Stomach smooth muscle (tissue), 2 donors: ENCODE measurements around the gene PREX1.
"Not testable (repeated sequence)": the region's sequence is repeated elsewhere in the genome, so short reads cannot be mapped to it uniquely, and the experiment has no call there.

ENCODE experiments used
- H3K27ac ChIP-seq: one replicate; pipeline ENCODE4 v1.7.0; 2013; ENCODE audit warnings: mild to moderate bottlenecking, low read length, inconsistent platforms
- H3K27me3 ChIP-seq, 2 donors: one replicate each; pipeline ENCODE4 v1.7.0; 2013; ENCODE audit warnings: low read length in 2 of 2; ENCODE audit not compliant: insufficient read depth in 2 of 2, control insufficient read depth in 1 of 2
- H3K36me3 ChIP-seq, 2 donors: one replicate each; pipeline ENCODE4 v1.7.0; 2013; ENCODE audit warnings: low read length in 2 of 2; ENCODE audit not compliant: control insufficient read depth in 2 of 2, insufficient read depth in 2 of 2
- H3K4me1 ChIP-seq: one replicate; pipeline ENCODE4 v1.7.0; 2013; ENCODE audit warnings: low read length; ENCODE audit not compliant: control insufficient read depth, insufficient read depth
- H3K4me3 ChIP-seq, 2 donors: one replicate each; pipeline ENCODE4 v1.7.0; 2013; ENCODE audit warnings: low read length in 2 of 2
- H3K9ac ChIP-seq, 2 donors: one replicate each; pipeline ENCODE4 v1.7.0; 2013; ENCODE audit warnings: low read length in 2 of 2, mild to moderate bottlenecking in 1 of 2
- H3K9me3 ChIP-seq, 2 donors: one replicate each; pipeline ENCODE4 v1.7.0; 2013; ENCODE audit warnings: low read length in 2 of 2; ENCODE audit not compliant: control insufficient read depth in 2 of 2
- donor health status: healthy.
- donor health status: Pancreatic carcinoma.

The PREX1 gene

GRCh38 chr20:48846516-48847492 lies 19.0 kb upstream of the PREX1 start:
- Histone ChIP-seq H3K9ac (no peak overlapping the region), H3K27me3 (peaks cover 0 to 3% of the 10 kb centered on the region in 2 donors), H3K27ac (no peak overlapping the region), H3K36me3 (no peaks in the 10 kb centered on the region), H3K4me1 (peaks cover 2% of the 10 kb centered on the region), H3K9me3 (no peaks in the 10 kb centered on the region), H3K4me3 (no peak overlapping the region)

GRCh38 chr20:48845721-48846306 lies 18.0 kb upstream of the PREX1 start:
- peaks cover 2% of the 10 kb centered on the region for H3K4me1 ChIP-seq
- no peaks in the 10 kb centered on the region for H3K36me3 ChIP-seq
- no peak overlapping the region for H3K27ac ChIP-seq
- H3K9me3 ChIP-seq, result no peaks in the 10 kb centered on the region
- H3K9ac ChIP-seq, result no peak overlapping the region
- H3K4me3 ChIP-seq, result no peak overlapping the region
- peaks cover 0 to under 1% of the 10 kb centered on the region in 2 donors for H3K27me3 ChIP-seq

GRCh38 chr20:48844996-48845395 lies 17.2 kb upstream of the PREX1 start:
- Histone ChIP-seq H3K27ac (no peak overlapping the region), H3K4me3 (no peak overlapping the region), H3K9ac (no peak overlapping the region), H3K4me1 (peaks cover 2% of the 10 kb centered on the region), H3K9me3 (no peaks in the 10 kb centered on the region), H3K27me3 (no peaks in the 10 kb centered on the region), H3K36me3 (no peaks in the 10 kb centered on the region)

- not testable (repeated sequence) for H3K27me3 ChIP-seq, H3K4me3 ChIP-seq, H3K36me3 ChIP-seq, H3K27ac ChIP-seq, H3K9me3 ChIP-seq, H3K9ac ChIP-seq, H3K4me1 ChIP-seq
Observed at GRCh38 chr20:48843896-48844295, 16.1 kb upstream of the PREX1 start.

- Histone ChIP-seq H3K27me3 (no peaks in the 10 kb centered on the region), H3K27ac (no peak overlapping the region), H3K9me3 (no peaks in the 10 kb centered on the region), H3K36me3 (no peaks in the 10 kb centered on the region), H3K4me3 (no peak overlapping the region), H3K9ac (no peak overlapping the region), H3K4me1 (peaks cover 2% of the 10 kb centered on the region)
Observed at GRCh38 chr20:48843057-48843806, 15.4 kb upstream of the PREX1 start.

GRCh38 chr20:48841875-48842529 lies 14.2 kb upstream of the PREX1 start:
- H3K36me3 ChIP-seq, result no peaks in the 10 kb centered on the region
- H3K4me3 ChIP-seq, result no peak overlapping the region
- H3K9ac ChIP-seq, result no peak overlapping the region
- no peak overlapping the region for H3K27ac ChIP-seq
- H3K27me3 ChIP-seq, result no peaks in the 10 kb centered on the region
- H3K4me1 ChIP-seq, result peaks cover 2% of the 10 kb centered on the region
- no peaks in the 10 kb centered on the region for H3K9me3 ChIP-seq

GRCh38 chr20:48841196-48841874 lies 13.5 kb upstream of the PREX1 start:
- H3K36me3 ChIP-seq, result no peaks in the 10 kb centered on the region
- H3K4me1 ChIP-seq, result no peaks in the 10 kb centered on the region
- no peak overlapping the region for H3K27ac ChIP-seq
- no peak overlapping the region for H3K9ac ChIP-seq
- no peak overlapping the region for H3K4me3 ChIP-seq
- no peaks in the 10 kb centered on the region for H3K27me3 ChIP-seq
- no peaks in the 10 kb centered on the region for H3K9me3 ChIP-seq

- H3K4me1 ChIP-seq, result no peaks in the 10 kb centered on the region
- H3K27me3 ChIP-seq, result peaks cover 0 to 4% of the 10 kb centered on the region in 2 donors
- H3K9ac ChIP-seq, result no peak overlapping the region
- no peaks in the 10 kb centered on the region for H3K9me3 ChIP-seq
- H3K27ac ChIP-seq, result no peak overlapping the region
- H3K36me3 ChIP-seq, result no peaks in the 10 kb centered on the region
- no peak overlapping the region for H3K4me3 ChIP-seq
Observed at GRCh38 chr20:48839154-48839917, 11.5 kb upstream of the PREX1 start.

GRCh38 chr20:48837014-48837413 lies 9.2 kb upstream of the PREX1 start:
- H3K4me1 ChIP-seq, result peaks cover 6% of the 10 kb centered on the region
- no peaks in the 10 kb centered on the region for H3K36me3 ChIP-seq
- no peak overlapping the region for H3K4me3 ChIP-seq
- no peaks in the 10 kb centered on the region for H3K9me3 ChIP-seq
- H3K27ac ChIP-seq, result no peak overlapping the region
- no peak overlapping the region for H3K9ac ChIP-seq
- peaks cover 0 to 4% of the 10 kb centered on the region in 2 donors for H3K27me3 ChIP-seq
